BLaER1 (cell line): ENCODE results near the gene E2F1.

Experiments
- H3K27ac ChIP-seq: shearing (Covaris generic); formaldehyde crosslinking; 2 replicates; pipeline ENCODE4 v1.8.1; 2022
- H3K27me3 ChIP-seq: shearing (Covaris generic); formaldehyde crosslinking; 2 replicates; pipeline ENCODE4 v1.8.1; 2022
- H3K36me3 ChIP-seq: shearing (Covaris generic); formaldehyde crosslinking; 2 replicates; pipeline ENCODE4 v1.8.1; 2022
- H3K4me1 ChIP-seq: shearing (Covaris generic); formaldehyde crosslinking; 2 replicates; pipeline ENCODE4 v1.8.1; 2022
- H3K4me2 ChIP-seq: shearing (Covaris generic); formaldehyde crosslinking; 2 replicates; pipeline ENCODE4 v1.8.1; 2022
- H3K4me3 ChIP-seq: shearing (Covaris generic); formaldehyde crosslinking; 2 replicates; pipeline ENCODE4 v1.8.1; 2022
- H3K9ac ChIP-seq: shearing (Covaris generic); formaldehyde crosslinking; 2 replicates; pipeline ENCODE4 v1.8.1; 2022
- H3K9me3 ChIP-seq: shearing (Covaris generic); formaldehyde crosslinking; 2 replicates; pipeline ENCODE4 v1.8.1; 2022
- H4K20me1 ChIP-seq: shearing (Covaris generic); formaldehyde crosslinking; 2 replicates; pipeline ENCODE4 v1.8.1; 2022
- Cebpa-rat ChIP-seq: shearing (Covaris generic); IDR thresholded peaks from 2 replicates; pipeline ENCODE4 v1.8.1; 2022

E2F1 gene, protein sequence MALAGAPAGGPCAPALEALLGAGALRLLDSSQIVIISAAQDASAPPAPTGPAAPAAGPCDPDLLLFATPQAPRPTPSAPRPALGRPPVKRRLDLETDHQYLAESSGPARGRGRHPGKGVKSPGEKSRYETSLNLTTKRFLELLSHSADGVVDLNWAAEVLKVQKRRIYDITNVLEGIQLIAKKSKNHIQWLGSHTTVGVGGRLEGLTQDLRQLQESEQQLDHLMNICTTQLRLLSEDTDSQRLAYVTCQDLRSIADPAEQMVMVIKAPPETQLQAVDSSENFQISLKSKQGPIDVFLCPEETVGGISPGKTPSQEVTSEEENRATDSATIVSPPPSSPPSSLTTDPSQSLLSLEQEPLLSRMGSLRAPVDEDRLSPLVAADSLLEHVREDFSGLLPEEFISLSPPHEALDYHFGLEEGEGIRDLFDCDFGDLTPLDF

DNA sequence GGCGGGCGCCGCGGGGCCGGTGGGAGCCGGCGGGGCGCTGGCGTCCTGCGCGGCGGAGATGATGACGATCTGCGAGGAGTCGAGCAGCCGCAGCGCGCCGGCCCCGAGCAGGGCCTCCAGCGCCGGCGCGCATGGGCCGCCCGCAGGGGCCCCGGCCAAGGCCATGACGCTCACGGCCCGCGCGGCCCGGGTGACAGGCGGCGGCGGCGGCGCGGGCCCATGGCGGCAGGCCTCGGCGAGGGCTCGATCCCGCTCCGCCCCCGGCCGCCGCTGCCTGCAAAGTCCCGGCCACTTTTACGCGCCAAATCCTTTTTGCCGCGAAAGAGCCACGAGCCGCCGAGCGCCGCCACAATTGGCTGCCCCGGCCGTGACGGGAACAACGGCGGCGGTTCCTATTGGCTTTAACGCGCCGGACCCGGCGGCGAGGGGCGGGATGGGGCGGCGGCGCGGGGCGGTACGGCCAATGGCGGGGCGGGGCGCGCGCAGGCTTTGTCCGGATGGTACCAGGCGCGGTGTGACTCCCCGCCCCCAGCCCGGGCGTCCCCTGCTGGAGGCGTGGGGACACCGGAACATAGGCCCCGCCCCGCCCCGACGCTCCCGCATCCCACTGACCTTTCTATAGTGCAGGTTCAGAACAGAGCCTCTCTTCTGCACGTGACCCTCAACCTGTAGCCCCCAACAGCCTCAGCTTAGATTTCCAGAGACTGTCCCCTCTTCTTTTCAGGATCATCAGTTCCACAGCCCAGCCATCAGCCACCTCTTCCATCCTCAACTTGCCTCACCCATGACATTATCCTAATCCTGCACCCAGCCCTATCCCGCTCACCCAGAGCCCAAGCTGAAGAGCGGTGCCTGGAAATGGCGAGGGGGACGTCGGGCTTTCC, at the start of gene E2F1:
Gene E2F1 (minus strand): TSS at position 286 of the 884 bp plus-strand sequence. CDS start 121 bp downstream, at position 165.
- Histone ChIP-seq H3K9me3 (no peaks in the 10 kb centered on the region), H3K27me3 (no peaks in the 10 kb centered on the region), H3K4me2 (peak within 1 kb of the TSS; percentile 96), H3K4me1 (peaks cover 90% of the 10 kb centered on the region), H3K9ac (peak within 1 kb of the TSS; percentile 97), H3K27ac (peak within 1 kb of the TSS; percentile 98), H4K20me1 (peaks cover 40% of the 10 kb centered on the region), H3K4me3 (peak within 1 kb of the TSS; percentile 92), H3K36me3 (peaks cover 13% of the 10 kb centered on the region)
- no peak for TF ChIP-seq Cebpa-rat

- TF ChIP-seq Cebpa-rat = no peak
- peaks cover 10% of the 10 kb centered on the region for H3K36me3 ChIP-seq
- peak overlapping the region; percentile 39; the same call in 1 of the 2 replicates for H3K27ac ChIP-seq
- H3K4me3 ChIP-seq = no peak overlapping the region
- peak overlapping the region; percentile 39; the same call in 1 of the 2 replicates for H3K9ac ChIP-seq
- no peaks in the 10 kb centered on the region for H3K27me3 ChIP-seq
- peaks cover 23% of the 10 kb centered on the region for H3K4me1 ChIP-seq
- H3K4me2 ChIP-seq = peak overlapping the region; percentile 98
- H4K20me1 ChIP-seq = no peaks in the 10 kb centered on the region
- peaks cover 26% of the 10 kb centered on the region for H3K9me3 ChIP-seq
These were observed 47.7 kb upstream of the E2F1 start for GRCh38 chr20:33733654-33734576.

DNA sequence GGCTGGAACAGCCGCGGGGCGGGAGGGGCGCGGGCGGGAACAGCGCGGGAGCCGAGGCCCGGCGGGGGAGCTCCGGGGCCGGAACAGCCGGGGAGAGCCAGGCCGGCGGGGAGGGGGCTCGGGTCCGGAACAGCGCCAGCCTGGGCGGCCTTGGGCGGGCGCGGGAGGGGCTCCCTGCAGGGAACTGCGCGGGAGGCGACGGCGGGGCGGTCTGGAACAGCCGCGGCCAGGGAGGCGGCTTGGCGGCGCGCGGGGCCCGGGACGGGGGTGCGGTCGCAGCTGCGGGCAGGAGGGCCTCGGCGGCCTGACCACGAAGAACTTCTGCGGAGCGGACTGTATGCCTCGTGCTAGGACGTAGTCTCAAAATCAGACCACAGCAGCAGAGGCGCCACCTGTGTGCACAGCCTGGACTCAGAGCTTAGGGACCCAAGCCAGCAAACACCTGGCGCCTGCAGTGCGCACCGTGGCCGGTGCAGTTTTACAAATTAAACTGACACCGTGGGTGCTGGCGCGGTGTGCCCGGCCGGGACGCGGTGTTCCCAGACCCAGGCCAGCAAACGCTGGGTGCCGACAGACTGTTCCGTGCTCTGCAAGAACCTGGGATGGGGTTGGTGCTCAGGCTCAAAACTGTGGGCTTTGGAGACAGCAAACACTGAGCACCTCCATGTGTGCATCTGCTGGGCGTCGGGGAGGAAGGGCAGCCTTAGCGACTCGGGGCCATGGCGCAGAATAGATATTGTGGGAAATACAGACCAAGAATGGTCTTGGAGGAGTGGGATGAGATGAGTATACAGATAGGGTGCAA, 46.2 kb upstream of the E2F1 start:
- H3K4me1 ChIP-seq = peaks cover 23% of the 10 kb centered on the region
- H3K27ac ChIP-seq = peak overlapping the region; percentile 82
- no peak for TF ChIP-seq Cebpa-rat
- H3K4me3 ChIP-seq = peak overlapping the region; percentile 72
- peak overlapping the region; percentile 84 for H3K9ac ChIP-seq
- peaks cover 19% of the 10 kb centered on the region for H3K9me3 ChIP-seq
- peak overlapping the region; percentile 98 for H3K4me2 ChIP-seq
- no peaks in the 10 kb centered on the region for H3K27me3 ChIP-seq
- H3K36me3 ChIP-seq = peaks cover 10% of the 10 kb centered on the region
- H4K20me1 ChIP-seq = no peaks in the 10 kb centered on the region

- Histone ChIP-seq H4K20me1 (no peaks in the 10 kb centered on the region), H3K27me3 (no peaks in the 10 kb centered on the region), H3K27ac (peak within 1 kb of the TSS; percentile 82), H3K4me3 (peak within 1 kb of the TSS; percentile 72), H3K4me2 (peak within 1 kb of the TSS; percentile 98), H3K36me3 (peaks cover 7% of the 10 kb centered on the region; the same call in 1 of the 2 replicates), H3K4me1 (peaks cover 23% of the 10 kb centered on the region), H3K9ac (peak within 1 kb of the TSS; percentile 84), H3K9me3 (peaks cover 13% of the 10 kb centered on the region)
- TF ChIP-seq Cebpa-rat = no peak
These were observed 45.5 kb upstream of the E2F1 start, which contains the start of gene ZNF341 for GRCh38 chr20:33731693-33732165. ZNF341 (plus strand) TSS chr20:33731996; CDS start chr20:33732022, 26 bp downstream.

DNA sequence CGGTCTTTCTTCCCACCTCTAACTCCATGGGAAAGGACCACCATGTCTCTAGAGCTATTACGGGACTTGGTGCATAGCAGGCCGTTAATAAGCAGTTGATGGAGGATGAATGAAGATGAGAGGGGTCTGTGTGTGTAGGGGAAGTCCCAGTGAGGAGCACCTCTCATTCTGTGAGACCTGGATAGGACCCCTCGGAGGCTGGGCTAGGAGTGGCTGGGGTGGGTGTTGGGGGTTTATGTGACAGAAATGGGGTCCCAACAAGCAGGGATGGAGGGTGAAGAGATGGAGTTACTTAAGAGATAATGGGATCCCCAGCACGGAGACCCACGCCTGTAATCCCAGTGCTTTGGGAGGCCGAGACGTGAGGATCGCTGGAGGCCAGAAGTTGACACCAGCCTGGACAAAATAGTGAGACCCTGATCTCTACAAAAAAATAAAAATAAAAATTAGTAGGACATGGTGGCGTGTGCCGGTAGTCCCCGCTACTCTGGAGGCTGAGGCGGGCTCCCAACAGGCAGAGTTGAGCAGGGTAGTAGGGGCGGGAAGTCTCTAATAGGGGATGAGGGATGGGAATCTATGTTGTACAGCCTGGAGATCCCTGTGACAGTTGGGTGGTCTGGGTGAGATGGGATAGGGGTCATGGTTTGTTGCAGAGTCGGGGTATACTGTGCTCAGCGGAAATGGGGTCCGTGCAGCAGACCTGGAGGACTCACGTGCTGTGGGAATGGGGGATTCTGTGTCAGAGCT, 44.9 kb upstream of the E2F1 start:
- peak overlapping the region; percentile 84 for H3K9ac ChIP-seq
- no peak for TF ChIP-seq Cebpa-rat
- H4K20me1 ChIP-seq = no peaks in the 10 kb centered on the region
- peaks cover 7% of the 10 kb centered on the region for H3K9me3 ChIP-seq
- peaks cover 23% of the 10 kb centered on the region for H3K4me1 ChIP-seq
- peak overlapping the region; percentile 98 for H3K4me2 ChIP-seq
- H3K36me3 ChIP-seq = 0 out of 2 replicates have a peak, but pooled peaks cover under 1% of the 10 kb centered on the region
- no peaks in the 10 kb centered on the region for H3K27me3 ChIP-seq
- peak overlapping the region; percentile 82 for H3K27ac ChIP-seq
- peak overlapping the region; percentile 72 for H3K4me3 ChIP-seq

- H3K4me2 ChIP-seq = no peak overlapping the region
- H3K27ac ChIP-seq = no peak overlapping the region
- H3K9ac ChIP-seq = no peak overlapping the region
- no peaks in the 10 kb centered on the region for H3K36me3 ChIP-seq
- H3K4me3 ChIP-seq = no peak overlapping the region
- no peaks in the 10 kb centered on the region for H3K27me3 ChIP-seq
- no peaks in the 10 kb centered on the region for H4K20me1 ChIP-seq
- peaks cover 18% of the 10 kb centered on the region for H3K4me1 ChIP-seq
- TF ChIP-seq Cebpa-rat = no peak
- H3K9me3 ChIP-seq = no peaks in the 10 kb centered on the region
These were observed 42.9 kb upstream of the E2F1 start for GRCh38 chr20:33729101-33729500.

DNA sequence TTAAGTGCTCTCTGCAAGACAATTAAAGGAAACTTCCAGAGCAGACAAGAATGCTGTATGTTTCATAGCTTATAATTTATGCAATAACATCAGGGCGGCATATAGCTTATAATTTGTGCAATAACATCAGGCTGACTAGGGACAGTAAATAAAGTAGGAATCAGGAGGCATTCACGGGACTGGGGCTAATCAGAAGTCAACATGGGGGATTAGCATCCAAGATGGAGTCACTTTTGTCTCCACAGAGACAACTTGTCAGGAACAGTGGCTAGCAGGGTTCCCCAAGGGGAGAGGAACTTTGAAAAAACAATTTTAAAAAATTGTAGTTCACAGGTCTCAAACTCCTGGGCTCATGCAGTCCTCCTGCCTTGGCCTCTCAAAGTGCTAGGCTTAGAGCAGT, 42.3 kb upstream of the E2F1 start:
- no peak overlapping the region for H3K4me2 ChIP-seq
- H3K27me3 ChIP-seq = no peaks in the 10 kb centered on the region
- no peaks in the 10 kb centered on the region for H4K20me1 ChIP-seq
- H3K4me1 ChIP-seq = peaks cover 12% of the 10 kb centered on the region
- H3K9me3 ChIP-seq = no peaks in the 10 kb centered on the region
- TF ChIP-seq Cebpa-rat = no peak
- H3K4me3 ChIP-seq = no peak overlapping the region
- H3K36me3 ChIP-seq = no peaks in the 10 kb centered on the region
- no peak overlapping the region for H3K27ac ChIP-seq
- no peak overlapping the region for H3K9ac ChIP-seq

DNA sequence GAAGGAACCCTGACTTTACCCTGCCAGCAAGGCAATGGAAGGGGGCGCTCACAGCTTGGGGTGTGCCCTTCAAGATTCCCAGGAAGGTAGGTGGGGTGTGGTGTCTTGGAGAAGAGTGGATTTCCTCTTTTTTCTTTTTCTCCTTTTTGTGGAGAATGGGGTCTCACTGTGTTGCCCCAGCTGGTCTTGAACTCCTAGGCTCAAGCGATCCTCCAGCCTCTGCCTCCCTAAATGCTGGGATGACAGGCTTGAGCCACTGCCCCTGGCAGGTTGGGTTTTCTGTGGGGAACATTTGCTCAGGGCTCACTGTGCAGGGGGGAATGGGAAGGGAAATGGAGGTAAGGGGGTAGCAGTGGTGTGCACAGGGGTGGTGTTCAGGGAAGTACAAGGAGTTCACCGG, 41.6 kb upstream of the E2F1 start:
- Histone ChIP-seq H3K4me3 (no peak overlapping the region), H3K27ac (no peak overlapping the region), H3K9me3 (no peaks in the 10 kb centered on the region), H4K20me1 (no peaks in the 10 kb centered on the region), H3K4me1 (peaks cover 5% of the 10 kb centered on the region), H3K9ac (no peak overlapping the region), H3K27me3 (no peaks in the 10 kb centered on the region), H3K36me3 (no peaks in the 10 kb centered on the region), H3K4me2 (no peak overlapping the region)
- TF ChIP-seq Cebpa-rat = no peak
